Adrenal gland (tissue), 5 donors: ENCODE results near the gene EXOSC1.

ENCODE experiments used
- POLR2A ChIP-seq, 2 donors: fragments of 450-650 bp; IDR thresholded peaks; one replicate each; pipeline ENCODE4 v1.6.1; 2017; ENCODE audit warnings: antibody characterized with exemption in 2 of 2, mild to moderate bottlenecking in 2 of 2, moderate library complexity in 1 of 2
- TF ChIP-seq, protein P1 (sequence below), 6 experiments: fragments of 450-650 bp in 4 of 6; fragments of 200-600 bp in 2 of 6; sonication (generic) in 1 of 6; IDR thresholded peaks; 1 replicate in 5 of 6; 2 replicates in 1 of 6; pipeline versions ENCODE4 v1.5.1 to v1.8.0; 2016 to 2021; ENCODE audit warnings: antibody characterized with exemption in 6 of 6, mild to moderate bottlenecking in 2 of 6, moderate library complexity in 1 of 6
- donor health status: DM: no; HTN: no; CAD: no.

DNA sequence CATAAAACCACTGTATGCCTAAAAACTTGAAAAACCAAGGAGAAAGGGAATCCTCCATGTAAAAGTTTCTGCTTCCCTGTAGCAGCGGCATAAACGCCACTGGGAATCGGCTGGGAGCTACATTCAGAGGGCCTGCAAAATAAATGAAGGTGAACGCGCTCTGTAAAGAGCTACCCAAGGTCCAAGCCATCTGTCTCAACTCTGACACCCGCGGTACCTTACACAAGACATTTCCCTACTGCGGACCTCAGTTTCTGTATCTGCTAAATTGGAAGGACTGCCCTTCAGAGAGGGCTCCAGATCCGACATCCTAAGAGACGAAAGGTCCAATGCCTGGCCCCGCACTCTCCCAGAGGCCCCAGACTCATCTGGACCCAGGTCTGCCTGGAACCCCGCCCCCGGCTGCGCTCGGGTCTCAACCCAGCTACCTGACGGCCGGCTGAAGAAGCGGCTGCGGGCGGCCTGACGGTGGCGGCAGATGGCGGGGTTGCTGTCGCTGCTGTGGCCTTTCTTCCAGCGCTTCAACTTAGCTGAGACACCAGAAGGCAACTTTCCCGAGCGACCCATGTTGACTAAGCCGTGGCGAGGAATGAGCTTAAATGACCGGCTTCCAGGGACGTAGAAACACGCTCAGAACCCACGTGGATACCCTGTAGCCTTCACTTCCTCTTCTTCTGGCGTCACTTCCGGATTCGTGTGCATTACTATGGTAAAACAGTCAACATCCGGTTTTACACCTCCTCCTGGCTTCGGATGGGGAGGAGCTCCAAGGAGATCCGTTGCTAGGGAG lies 44.9 kb downstream of the EXOSC1 start, which contains the start of gene RRP12:
- TF ChIP-seq, protein P1, sequence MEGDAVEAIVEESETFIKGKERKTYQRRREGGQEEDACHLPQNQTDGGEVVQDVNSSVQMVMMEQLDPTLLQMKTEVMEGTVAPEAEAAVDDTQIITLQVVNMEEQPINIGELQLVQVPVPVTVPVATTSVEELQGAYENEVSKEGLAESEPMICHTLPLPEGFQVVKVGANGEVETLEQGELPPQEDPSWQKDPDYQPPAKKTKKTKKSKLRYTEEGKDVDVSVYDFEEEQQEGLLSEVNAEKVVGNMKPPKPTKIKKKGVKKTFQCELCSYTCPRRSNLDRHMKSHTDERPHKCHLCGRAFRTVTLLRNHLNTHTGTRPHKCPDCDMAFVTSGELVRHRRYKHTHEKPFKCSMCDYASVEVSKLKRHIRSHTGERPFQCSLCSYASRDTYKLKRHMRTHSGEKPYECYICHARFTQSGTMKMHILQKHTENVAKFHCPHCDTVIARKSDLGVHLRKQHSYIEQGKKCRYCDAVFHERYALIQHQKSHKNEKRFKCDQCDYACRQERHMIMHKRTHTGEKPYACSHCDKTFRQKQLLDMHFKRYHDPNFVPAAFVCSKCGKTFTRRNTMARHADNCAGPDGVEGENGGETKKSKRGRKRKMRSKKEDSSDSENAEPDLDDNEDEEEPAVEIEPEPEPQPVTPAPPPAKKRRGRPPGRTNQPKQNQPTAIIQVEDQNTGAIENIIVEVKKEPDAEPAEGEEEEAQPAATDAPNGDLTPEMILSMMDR (IDR thresholded peaks at IDR 0.05) = peak in 1 of 6 experiments; percentile 6
- peak; percentile 38 to 87 for TF ChIP-seq POLR2A (IDR thresholded peaks at IDR 0.05)
